NT2/D1 (cell line): Measurements from ENCODE around the gene GDPGP1.

ENCODE experiments used
- DNase-seq: peaks from one replicate; pipeline ENCODE4 v3.0.0-alpha.2; 2011; ENCODE audit warnings: low read depth, low spot score
- H3K27me3 ChIP-seq: 2 replicates; pipeline ENCODE4 v1.6.0; 2011; ENCODE audit warnings: mild to moderate bottlenecking; ENCODE audit not compliant: insufficient read length, insufficient read depth
- H3K36me3 ChIP-seq: 2 replicates; pipeline ENCODE4 v1.6.1; 2011; ENCODE audit warnings: mild to moderate bottlenecking, low read length, mixed read lengths; ENCODE audit not compliant: insufficient read depth, insufficient read length
- H3K4me1 ChIP-seq: 2 replicates; pipeline ENCODE4 v1.5.1; 2011; ENCODE audit not compliant: insufficient read depth, insufficient read length
- H3K4me3 ChIP-seq: 2 replicates; pipeline ENCODE4 v1.5.1; 2011; ENCODE audit warnings: low read depth; ENCODE audit not compliant: insufficient read length
- H3K9ac ChIP-seq: 2 replicates; pipeline ENCODE4 v1.6.0; 2011; ENCODE audit warnings: low read depth; ENCODE audit not compliant: insufficient read length
- H3K9me3 ChIP-seq: 2 replicates; pipeline ENCODE4 v1.5.1; 2011; ENCODE audit warnings: mild to moderate bottlenecking, low read length; ENCODE audit not compliant: insufficient read depth
- SUZ12 ChIP-seq: IDR thresholded peaks from 2 replicates; pipeline ENCODE4 v1.6.1; 2011; ENCODE audit not compliant: insufficient read length, insufficient read depth; ENCODE audit errors: extremely low read depth
- YY1 ChIP-seq: IDR thresholded peaks from 2 replicates; pipeline ENCODE4 v1.6.1; 2011; ENCODE audit not compliant: insufficient read length, insufficient read depth
- ZNF274 ChIP-seq: IDR thresholded peaks from 2 replicates; pipeline ENCODE4 v1.6.1; 2011; ENCODE audit warnings: mild to moderate bottlenecking, low read depth, low read length

GDPGP1 gene

GRCh38 chr15:90213122-90213817, 20.7 kb upstream of the GDPGP1 start:
- peaks cover 18% of the 10 kb centered on the region for H3K4me1 ChIP-seq
- H3K9ac ChIP-seq: no peak overlapping the region
- no peaks in the 10 kb centered on the region for H3K27me3 ChIP-seq
- TF ChIP-seq YY1: no peak
- no peak for TF ChIP-seq ZNF274
- TF ChIP-seq SUZ12: no peak
- H3K9me3 ChIP-seq: no peaks in the 10 kb centered on the region
- peaks cover 23% of the 10 kb centered on the region for H3K36me3 ChIP-seq
- H3K4me3 ChIP-seq: no peak overlapping the region
- no peak for DNase-seq

- Histone ChIP-seq H3K27me3 (no peaks in the 10 kb centered on the region), H3K36me3 (peaks cover 23% of the 10 kb centered on the region), H3K9me3 (no peaks in the 10 kb centered on the region), H3K4me3 (no peak overlapping the region), H3K4me1 (peaks cover 18% of the 10 kb centered on the region), H3K9ac (no peak overlapping the region)
- no peak for DNase-seq
- TF ChIP-seq SUZ12 (no peak), YY1 (no peak), ZNF274 (no peak)
These were observed 20.2 kb upstream of the GDPGP1 start for GRCh38 chr15:90213818-90214204.

GRCh38 chr15:90214553-90215196, 19.3 kb upstream of the GDPGP1 start:
- H3K4me3 ChIP-seq: no peak overlapping the region
- TF ChIP-seq YY1: no peak
- TF ChIP-seq ZNF274: no peak
- no peaks in the 10 kb centered on the region for H3K9me3 ChIP-seq
- H3K27me3 ChIP-seq: no peaks in the 10 kb centered on the region
- H3K4me1 ChIP-seq: peaks cover 18% of the 10 kb centered on the region
- H3K9ac ChIP-seq: no peak overlapping the region
- no peak for DNase-seq
- peaks cover 20% of the 10 kb centered on the region for H3K36me3 ChIP-seq

- no peak overlapping the region for H3K9ac ChIP-seq
- H3K4me3 ChIP-seq: no peak overlapping the region
- H3K4me1 ChIP-seq: peaks cover 11% of the 10 kb centered on the region
- no peak for DNase-seq
- peaks cover 11% of the 10 kb centered on the region for H3K36me3 ChIP-seq
- H3K27me3 ChIP-seq: no peaks in the 10 kb centered on the region
- H3K9me3 ChIP-seq: no peaks in the 10 kb centered on the region
- no peak for TF ChIP-seq YY1
- TF ChIP-seq SUZ12: no peak
- TF ChIP-seq ZNF274: no peak
These were observed 16.2 kb upstream of the GDPGP1 start for GRCh38 chr15:90217671-90218394.

DNA sequence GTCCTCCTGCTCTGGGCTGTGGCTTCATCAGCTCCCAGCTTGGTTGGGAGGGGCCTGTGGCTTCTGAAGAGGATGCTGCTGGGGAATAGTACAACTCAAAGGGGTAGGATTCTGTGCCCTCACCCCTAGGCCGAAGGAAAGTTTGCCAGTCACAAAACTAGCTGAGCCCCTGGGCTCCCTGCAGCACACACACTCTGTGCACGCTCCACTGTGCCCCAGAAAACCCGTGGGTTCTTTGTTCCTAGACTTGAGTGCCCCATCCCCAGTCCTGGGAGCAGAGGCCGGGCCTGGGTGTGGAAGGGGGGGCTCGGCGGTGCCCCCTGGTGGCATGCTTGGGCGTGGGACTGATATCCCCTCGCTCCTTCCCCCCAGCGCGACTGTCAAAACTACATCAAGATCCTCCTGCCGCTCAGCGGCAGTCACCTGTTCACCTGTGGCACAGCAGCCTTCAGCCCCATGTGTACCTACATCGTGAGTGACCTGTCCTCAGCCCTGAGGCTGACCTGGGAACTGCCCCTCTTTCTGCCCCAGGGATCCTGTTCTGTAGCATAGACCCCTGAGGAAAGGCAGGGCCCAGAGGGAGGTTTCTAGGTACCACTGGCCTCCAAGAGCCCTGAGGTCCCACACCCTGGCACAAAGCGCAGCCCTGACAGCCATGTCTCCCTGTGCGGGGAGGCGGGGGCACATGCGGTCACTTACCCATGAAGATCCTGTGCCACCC, 14.4 kb upstream of the GDPGP1 start:
- no peak overlapping the region for H3K9ac ChIP-seq
- peaks cover 27% of the 10 kb centered on the region for H3K36me3 ChIP-seq
- peaks cover 11% of the 10 kb centered on the region for H3K4me1 ChIP-seq
- peak; percentile 43 for DNase-seq
- no peaks in the 10 kb centered on the region for H3K9me3 ChIP-seq
- no peaks in the 10 kb centered on the region for H3K27me3 ChIP-seq
- H3K4me3 ChIP-seq: no peak overlapping the region
- TF ChIP-seq ZNF274 (no peak), SUZ12 (no peak), YY1 (no peak)

- Histone ChIP-seq H3K36me3 (peaks cover 42% of the 10 kb centered on the region), H3K9ac (peak overlapping the region; percentile 17), H3K4me1 (peaks cover 11% of the 10 kb centered on the region), H3K4me3 (no peak overlapping the region), H3K27me3 (no peaks in the 10 kb centered on the region), H3K9me3 (no peaks in the 10 kb centered on the region)
- peak; percentile 72 for DNase-seq
- no peak for TF ChIP-seq SUZ12
- no peak for TF ChIP-seq ZNF274
- TF ChIP-seq YY1: no peak
These were observed 12.6 kb upstream of the GDPGP1 start for GRCh38 chr15:90221246-90221900.
